Activated T-cell treated with anti-CD3 and anti-CD28 coated beads, Interleukin-2, amount 50 U/mL, for 24 hours (primary cell): ENCODE measurements around the gene ECSCR.

Source experiments
- DNase-seq: peaks from one replicate; pipeline ENCODE4 v3.0.0-alpha.2; 2020
- H3K27ac Mint-ChIP-seq: 2 replicates; pipeline ENCODE4 v1.8.0; 2020; ENCODE audit warnings: mild to moderate bottlenecking, mixed read lengths
- H3K27me3 Mint-ChIP-seq: 2 replicates; pipeline ENCODE4 v1.8.0; 2020; ENCODE audit warnings: mixed read lengths
- H3K36me3 Mint-ChIP-seq: 2 replicates; pipeline ENCODE4 v1.8.0; 2020; ENCODE audit warnings: low read depth, mixed read lengths
- H3K4me1 Mint-ChIP-seq: 2 replicates; pipeline ENCODE4 v1.8.0; 2020; ENCODE audit warnings: low read depth, mixed read lengths
- H3K4me3 Mint-ChIP-seq: 2 replicates; pipeline ENCODE4 v1.8.0; 2020; ENCODE audit warnings: mild to moderate bottlenecking, moderate library complexity, mixed read lengths
- H3K9me3 Mint-ChIP-seq: 2 replicates; pipeline ENCODE4 v1.8.0; 2020; ENCODE audit warnings: mixed read lengths

ECSCR gene

DNA sequence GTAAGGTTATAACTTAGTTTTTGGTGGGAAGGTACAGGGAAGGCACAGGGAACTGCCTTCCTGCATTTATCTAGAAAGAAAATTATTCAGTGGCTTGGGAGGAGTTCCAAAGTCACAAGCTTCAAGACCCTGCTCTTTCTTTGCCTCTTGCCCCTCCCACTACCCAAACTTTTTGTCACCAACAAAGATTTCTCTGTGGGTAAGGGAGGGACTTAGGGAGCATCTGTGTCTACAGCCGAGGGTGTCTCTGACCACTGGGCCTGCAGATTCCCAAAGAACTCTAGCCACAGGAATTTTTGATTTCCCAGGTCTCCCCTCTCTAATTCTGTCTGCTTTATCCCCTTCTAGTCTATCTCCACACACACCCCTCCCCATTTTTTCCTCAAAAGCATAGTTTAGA is 2.1 kb downstream of the ECSCR start:
- Mint-ChIP-seq H3K4me1 (peaks cover 57% of the 10 kb centered on the region), H3K27me3 (no peaks in the 10 kb centered on the region), H3K4me3 (peak overlapping the region; percentile 38), H3K9me3 (no peaks in the 10 kb centered on the region), H3K27ac (peak overlapping the region; percentile 91), H3K36me3 (no peaks in the 10 kb centered on the region)
- DNase-seq, result no peak

DNA sequence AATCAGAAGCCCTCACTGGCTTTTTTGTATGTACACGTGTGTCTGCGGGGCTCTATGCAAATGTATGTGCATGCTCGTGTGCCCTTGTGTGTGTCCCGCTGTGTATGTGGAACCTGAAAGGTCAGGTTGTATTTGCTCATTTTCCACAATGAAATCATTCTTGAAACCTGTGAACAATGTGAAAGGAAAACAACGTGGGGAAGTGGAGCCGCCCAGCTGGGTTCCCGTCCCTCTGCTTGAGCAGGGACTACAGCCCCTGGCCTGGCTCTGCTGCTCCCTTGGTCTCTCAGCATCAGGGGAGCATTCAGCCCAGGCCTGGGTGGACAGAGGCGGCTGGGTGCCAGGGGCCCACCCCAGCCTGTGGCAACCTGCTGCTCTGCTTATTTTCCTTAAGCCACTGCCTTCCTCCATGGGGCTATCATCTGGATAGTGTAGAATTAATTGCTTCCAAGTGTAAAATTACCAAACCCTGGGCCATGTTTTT is 3.0 kb downstream of the ECSCR start:
- Mint-ChIP-seq H3K4me3 (peak overlapping the region; percentile 38), H3K27me3 (no peaks in the 10 kb centered on the region)
- no peak for DNase-seq

DNA sequence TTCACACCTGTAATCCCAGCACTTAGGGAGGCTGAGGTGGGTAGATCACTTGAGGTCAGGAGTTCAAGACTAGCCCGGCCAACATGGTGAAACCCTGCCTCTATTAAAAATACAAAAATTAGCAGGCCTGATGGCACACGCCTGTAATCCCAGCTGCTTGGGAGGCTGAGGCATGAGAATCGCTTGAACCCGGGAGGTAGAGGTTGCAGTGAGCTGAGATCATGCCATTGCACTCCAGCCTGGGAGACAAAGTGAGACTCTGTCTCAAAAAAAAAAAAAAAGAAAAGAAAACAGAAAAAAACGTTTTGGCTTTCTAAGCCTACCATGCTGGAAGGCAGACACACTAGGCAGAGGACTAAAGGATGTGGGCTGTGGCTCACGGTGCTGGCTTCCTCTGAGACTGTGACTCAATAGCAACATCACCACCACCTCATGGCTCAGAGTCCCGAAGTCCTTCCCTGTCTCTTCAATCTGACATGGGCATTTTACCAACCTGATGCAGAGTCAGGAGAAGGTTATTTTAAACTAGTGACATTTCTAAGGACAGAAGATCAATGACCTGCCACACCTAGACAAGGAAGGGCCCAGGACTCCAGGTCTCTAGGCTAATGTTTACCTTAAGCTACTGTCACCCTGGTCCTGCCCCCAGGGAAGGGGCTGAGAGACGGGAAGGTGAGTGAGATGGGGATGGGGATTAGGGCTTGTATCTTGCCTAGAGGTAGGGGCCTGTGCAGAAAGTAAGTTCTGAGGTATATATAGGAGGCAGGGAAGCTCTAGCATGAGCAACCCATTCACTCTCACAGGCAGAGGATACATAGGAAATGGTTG is 3.7 kb downstream of the ECSCR start:
- Mint-ChIP-seq H3K4me3 (peak overlapping the region; percentile 38), H3K27ac (peak overlapping the region; percentile 91), H3K4me1 (peaks cover 73% of the 10 kb centered on the region)

More for the DNA sequence above, 3.0 kb downstream of the ECSCR start:
- Mint-ChIP-seq H3K4me1 (peaks cover 66% of the 10 kb centered on the region), H3K9me3 (no peaks in the 10 kb centered on the region), H3K36me3 (no peaks in the 10 kb centered on the region), H3K27ac (peak overlapping the region; percentile 91)

DNA sequence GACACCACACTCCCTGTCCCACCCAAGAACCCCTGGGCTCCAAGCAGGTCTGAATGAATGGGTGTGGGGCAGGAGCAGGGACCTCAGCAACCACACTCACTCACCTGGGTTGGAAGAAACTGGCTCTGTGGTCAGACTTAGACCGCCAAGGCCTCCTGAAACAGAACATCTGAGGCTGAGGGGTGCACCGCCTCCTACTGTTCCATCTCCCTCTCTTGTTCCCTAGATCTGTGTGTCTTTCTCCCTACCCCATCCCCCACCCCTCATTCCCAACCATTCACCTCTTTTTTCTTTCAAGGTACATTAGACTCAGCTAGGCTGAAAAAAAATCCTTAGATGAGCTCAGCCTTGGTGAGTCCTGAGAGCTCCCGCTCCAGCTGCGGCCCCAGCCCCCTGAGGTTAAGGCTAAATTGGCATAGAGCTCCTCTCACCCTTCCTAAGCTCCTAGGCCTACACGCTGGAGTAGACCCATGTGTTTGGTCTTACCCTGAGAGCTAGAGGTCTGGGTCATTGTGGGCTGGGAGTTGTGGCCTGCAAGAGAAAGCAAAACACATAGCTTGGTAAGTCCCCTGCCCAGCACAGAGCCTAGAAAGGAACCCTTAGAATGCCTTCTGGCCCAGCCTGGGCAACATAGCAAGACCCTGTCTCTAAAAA is 4.8 kb downstream of the ECSCR start:
- Mint-ChIP-seq H3K9me3 (no peaks in the 10 kb centered on the region), H3K27ac (peak overlapping the region; percentile 73), H3K4me3 (no peak overlapping the region), H3K27me3 (no peaks in the 10 kb centered on the region), H3K36me3 (no peaks in the 10 kb centered on the region), H3K4me1 (peaks cover 76% of the 10 kb centered on the region)
- DNase-seq, result no peak

More for the DNA sequence above, 3.7 kb downstream of the ECSCR start:
- DNase-seq, result peak; percentile 74
- Mint-ChIP-seq H3K27me3 (no peaks in the 10 kb centered on the region), H3K36me3 (no peaks in the 10 kb centered on the region), H3K9me3 (no peaks in the 10 kb centered on the region)

DNA sequence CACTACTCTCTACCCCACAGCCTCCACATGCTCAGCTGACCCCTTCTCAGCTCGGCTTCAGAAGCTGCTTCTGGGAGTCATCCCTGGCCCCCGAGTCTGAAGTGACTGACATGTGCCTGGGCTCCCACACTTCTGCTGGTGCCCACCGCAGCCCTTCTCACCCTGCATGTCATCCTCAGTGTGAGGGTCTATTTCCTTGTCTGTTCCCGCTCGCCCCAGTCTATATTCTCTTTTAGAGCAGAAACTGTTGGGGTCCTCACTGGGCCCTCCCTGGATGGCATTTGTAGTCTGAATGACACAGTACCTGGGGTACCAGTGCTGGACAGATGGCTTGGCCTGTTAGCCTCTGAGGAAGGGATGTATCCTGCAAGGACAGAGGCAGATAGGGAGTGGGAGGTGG is 5.3 kb downstream of the ECSCR start:
- no peaks in the 10 kb centered on the region for H3K36me3 Mint-ChIP-seq
- H3K27ac Mint-ChIP-seq, result peak overlapping the region; percentile 73
- H3K4me3 Mint-ChIP-seq, result no peak overlapping the region
- H3K9me3 Mint-ChIP-seq, result no peaks in the 10 kb centered on the region
- H3K27me3 Mint-ChIP-seq, result no peaks in the 10 kb centered on the region
- H3K4me1 Mint-ChIP-seq, result peaks cover 76% of the 10 kb centered on the region
- DNase-seq, result no peak

DNA sequence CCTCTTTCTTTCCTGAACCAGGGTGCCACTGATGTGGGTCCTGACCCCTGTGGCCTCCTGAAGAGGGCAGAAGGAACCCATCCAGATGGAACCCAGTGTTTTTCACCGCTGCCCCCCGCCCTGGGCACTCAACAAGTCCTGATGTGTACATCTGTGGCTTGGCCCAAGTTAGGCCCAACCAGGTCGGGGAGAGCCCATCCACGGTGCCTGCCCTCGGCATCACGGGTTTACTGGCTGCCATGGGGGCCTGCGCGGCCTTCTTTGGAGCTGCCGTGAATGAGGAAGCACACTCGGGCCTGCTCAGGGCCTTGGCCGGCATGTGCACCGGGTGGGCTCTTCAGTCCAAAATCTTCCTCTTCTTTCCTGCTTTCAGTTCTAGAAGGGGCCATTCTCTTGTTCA is 5.8 kb downstream of the ECSCR start:
- peaks cover 75% of the 10 kb centered on the region for H3K4me1 Mint-ChIP-seq
- H3K9me3 Mint-ChIP-seq, result no peaks in the 10 kb centered on the region
- H3K27ac Mint-ChIP-seq, result peak overlapping the region; percentile 73
- no peaks in the 10 kb centered on the region for H3K36me3 Mint-ChIP-seq
- DNase-seq, result no peak
- no peak overlapping the region for H3K4me3 Mint-ChIP-seq
- H3K27me3 Mint-ChIP-seq, result no peaks in the 10 kb centered on the region

DNA sequence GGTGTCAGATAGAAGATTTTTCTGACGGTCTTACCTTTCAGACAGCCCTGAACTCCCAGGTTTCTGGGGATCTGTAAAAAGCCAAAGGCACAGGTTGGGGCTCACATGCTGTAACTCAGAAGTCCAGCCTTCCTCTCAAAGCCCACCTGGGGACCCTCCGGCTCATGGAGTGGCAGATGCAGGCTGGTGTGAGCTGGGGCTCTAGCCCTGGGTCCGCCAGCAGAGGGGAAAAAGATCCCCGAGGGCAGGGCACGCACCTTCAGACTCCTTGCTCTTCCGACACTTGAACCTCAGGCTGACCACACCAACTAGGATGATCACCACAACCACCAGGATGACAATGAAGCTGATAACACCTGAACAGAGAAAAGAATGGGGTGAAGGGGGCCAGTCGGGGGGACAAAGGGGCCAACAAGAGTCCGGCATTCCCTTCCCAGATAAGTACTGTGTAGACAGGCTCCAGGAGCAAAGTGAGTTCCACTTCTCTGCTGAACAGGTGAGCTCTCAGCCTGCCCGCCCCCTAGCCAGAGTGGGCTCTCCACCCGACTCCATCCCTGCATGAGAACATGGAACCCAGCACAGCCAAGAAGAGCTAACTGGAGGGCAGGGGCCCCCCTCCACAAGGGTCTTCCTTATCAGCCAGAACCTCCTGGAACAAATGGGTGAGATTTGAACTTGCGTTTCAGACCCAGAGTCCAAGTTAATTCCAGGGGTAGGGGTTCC is 7.8 kb downstream of the ECSCR start:
- no peaks in the 10 kb centered on the region for H3K36me3 Mint-ChIP-seq
- DNase-seq, result peak; percentile 32
- no peaks in the 10 kb centered on the region for H3K9me3 Mint-ChIP-seq
- no peak overlapping the region for H3K4me3 Mint-ChIP-seq
- peak overlapping the region; percentile 61 for H3K27ac Mint-ChIP-seq
- peaks cover 54% of the 10 kb centered on the region for H3K4me1 Mint-ChIP-seq
- no peaks in the 10 kb centered on the region for H3K27me3 Mint-ChIP-seq

DNA sequence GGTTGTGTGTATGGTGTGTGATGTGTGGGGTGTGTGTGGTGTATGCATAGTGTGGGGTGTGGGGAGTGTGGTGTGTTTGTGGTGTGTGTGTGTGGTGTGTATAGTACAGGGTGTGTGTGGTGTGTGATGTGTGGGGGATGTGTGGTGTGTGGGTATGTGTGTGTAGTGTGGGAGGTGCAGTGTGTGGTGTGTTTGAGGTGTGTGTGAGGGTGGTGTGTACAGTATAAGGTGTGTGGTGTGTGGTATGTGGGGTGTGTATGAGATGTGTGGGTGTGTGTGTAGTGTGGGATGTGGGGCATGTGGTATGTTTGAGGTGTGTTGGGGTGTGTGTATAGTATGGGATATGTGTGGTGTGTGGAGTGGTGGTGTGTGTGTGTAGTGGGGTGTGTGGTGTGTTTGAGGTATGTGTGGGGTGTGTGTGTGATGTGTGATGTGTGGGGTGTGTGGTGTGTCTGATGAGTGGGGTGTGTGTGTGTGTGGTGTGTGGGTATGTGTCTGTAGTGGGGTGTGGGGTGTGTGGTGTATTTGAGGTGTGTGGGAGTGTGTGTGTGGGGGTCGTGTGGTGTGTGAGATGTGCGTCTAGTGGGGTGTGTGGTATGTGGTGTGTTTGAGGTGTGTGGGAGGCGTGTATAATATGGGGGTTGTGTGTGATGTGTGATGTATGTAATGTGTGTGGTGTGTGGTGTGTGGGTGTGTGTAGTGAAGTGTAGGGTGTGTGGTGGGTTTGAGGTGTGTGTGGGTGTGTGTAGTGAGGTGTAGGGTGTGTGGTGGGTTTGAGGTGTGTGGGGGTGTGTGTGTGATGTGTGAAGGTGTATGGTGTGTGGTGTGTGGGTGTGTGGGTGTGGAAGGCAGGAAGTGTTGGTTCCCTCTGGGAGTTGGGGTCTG is 8.6 kb downstream of the ECSCR start:
- peak; percentile 42 for DNase-seq
- no peak overlapping the region for H3K4me3 Mint-ChIP-seq
- no peaks in the 10 kb centered on the region for H3K9me3 Mint-ChIP-seq
- no peaks in the 10 kb centered on the region for H3K36me3 Mint-ChIP-seq
- H3K4me1 Mint-ChIP-seq, result peaks cover 50% of the 10 kb centered on the region
- peak overlapping the region; percentile 61 for H3K27ac Mint-ChIP-seq
- H3K27me3 Mint-ChIP-seq, result no peaks in the 10 kb centered on the region

DNA sequence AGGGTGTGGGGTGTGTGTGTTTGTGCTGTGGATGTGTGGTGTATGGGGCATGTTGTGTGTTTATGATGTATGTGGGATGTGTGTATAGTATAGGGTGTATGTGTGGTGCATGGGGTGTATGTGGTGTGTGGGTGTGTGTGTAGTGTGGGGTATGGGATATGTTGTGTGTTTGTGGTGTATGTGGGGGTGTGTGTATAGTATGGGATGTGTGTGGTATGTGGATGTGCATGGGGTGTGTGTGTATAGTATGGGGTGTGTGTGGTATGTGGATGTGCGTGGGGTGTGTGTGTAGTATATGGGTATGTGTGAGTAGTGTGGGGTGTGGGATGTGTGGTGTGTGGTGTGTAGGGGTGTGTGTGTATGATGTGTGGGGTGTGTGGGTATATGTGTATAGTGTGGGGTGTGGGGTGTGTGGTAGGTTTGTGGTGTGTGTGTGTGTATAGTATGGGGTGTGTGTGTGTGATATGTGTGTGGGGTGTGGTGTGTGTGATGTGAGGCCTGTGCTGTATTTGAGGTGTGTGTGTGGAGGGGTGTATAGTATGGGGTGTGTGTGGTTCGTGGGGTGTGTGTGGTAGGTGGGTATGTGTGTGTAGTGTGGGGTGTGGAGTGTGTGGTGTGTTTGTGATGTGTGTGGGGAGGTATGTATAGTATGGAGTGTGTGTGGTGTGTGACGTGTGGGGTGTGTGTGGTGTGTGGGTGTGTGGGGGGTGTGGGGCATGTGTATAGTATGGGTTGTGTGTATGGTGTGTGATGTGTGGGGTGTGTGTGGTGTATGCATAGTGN is 10.5 kb downstream of the ECSCR start:
- peak; percentile 32 for DNase-seq
- peaks cover 5% of the 10 kb centered on the region for H3K9me3 Mint-ChIP-seq
- H3K27me3 Mint-ChIP-seq, result no peaks in the 10 kb centered on the region
- H3K4me3 Mint-ChIP-seq, result no peak overlapping the region
- peaks cover 7% of the 10 kb centered on the region for H3K36me3 Mint-ChIP-seq
- H3K27ac Mint-ChIP-seq, result no peak overlapping the region
- H3K4me1 Mint-ChIP-seq, result peaks cover 54% of the 10 kb centered on the region

DNA sequence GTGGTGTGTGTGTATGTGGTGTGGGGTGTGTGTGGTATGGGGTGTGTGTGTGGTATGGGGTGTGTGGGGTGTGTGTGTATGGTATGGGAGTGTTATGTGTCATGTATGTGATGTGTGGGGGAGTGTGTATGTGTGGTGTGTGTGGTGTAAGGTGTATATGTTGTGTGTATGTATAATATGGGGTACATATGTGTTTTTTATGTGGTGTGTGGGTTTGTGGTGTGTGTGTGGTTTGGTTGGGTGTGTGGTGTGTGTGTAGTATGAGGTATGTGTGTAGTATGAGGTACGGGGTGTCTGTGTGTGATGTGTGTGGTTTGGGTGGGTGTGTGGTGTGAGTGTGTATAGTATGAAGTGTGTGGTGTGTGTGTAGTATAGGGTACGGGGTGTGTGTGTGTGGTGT is 11.4 kb downstream of the ECSCR start:
- Mint-ChIP-seq H3K27me3 (no peaks in the 10 kb centered on the region), H3K4me3 (no peak overlapping the region), H3K9me3 (peaks cover 8% of the 10 kb centered on the region), H3K4me1 (peaks cover 54% of the 10 kb centered on the region), H3K36me3 (peaks cover 7% of the 10 kb centered on the region), H3K27ac (no peak overlapping the region)
- DNase-seq, result peak; percentile 30

DNA sequence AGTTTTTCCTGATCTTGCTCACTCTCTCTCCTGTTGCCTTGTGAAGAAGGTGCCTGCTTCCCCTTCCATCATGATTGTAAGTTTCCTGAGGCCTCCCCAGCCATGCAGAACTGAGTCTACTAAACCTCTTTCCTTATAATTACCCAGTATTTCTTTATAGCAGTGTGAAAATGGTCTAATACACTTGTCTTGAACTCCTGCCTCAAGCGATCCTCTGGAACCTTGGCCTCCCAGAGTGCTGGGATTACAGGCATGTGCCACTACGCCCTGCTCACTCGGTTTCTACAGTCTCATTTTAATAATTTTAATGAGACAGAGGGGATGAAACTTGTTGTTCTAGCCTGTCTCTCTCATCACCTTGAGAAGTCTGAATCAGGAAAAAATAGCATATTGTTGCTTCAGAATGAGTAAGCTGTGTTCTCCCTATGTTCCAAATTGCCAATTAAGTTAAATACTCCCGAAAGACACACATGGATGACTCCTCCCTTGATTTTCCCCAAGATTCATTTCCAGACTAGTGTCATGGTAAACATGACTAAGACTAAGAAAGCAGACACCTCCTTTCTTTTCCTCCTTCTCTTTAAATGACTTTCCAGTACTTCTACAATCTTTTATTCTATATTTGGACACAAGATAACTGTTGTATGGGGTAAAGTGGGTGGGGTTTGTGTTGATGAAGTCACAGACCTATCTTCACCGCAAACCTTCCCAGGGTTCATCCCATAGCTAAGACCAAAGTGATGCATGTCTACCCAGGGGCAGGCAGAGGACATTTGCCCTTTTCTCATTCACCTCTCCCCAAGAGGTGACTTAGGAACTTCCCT is 15.4 kb downstream of the ECSCR start:
- Mint-ChIP-seq H3K36me3 (peaks cover 7% of the 10 kb centered on the region), H3K27ac (peak overlapping the region; percentile 97), H3K9me3 (peaks cover 8% of the 10 kb centered on the region), H3K27me3 (no peaks in the 10 kb centered on the region), H3K4me3 (peak overlapping the region; percentile 49), H3K4me1 (peaks cover 70% of the 10 kb centered on the region)
- DNase-seq, result peak; percentile 60

DNA sequence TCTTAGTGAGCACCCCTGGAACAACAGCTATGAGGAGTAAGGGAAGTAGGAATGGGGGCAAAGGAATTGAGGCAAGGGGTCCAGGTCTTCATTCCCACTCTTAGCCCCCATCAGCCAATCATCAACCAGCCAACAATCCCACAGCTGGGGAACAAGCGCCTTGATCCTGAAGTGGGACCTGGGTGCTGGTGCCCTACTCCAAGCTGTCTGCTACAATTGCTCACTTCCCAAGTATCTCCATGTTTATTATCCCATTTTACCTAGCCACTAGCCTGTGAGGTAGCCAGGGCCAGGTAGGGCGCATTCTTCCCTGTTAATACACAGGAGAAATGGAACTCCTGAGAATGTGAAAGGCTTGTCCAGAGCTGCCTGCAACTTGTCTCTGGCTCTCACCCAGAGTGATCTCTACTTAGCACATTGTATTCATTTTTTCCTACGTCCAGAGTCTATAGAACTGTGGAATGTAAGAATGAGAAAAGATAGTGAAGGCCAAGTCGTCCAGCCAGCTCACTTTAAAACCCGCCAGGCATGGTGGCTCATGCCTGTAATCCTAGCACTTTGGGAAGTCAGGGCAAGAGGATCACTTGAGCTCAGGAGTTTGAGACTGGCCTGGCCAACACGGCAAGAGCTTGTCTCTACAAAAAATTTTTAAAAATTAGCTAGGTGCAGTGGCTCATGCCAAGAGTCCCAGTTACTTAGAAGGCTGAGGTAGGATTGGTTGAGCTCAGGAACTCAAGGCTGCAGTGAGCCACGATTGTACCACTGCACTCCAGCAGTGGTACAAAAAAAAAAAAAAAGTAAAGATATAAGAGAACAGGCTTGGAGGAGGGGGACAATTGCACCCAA is 17.0 kb downstream of the ECSCR start:
- H3K27ac Mint-ChIP-seq, result peak overlapping the region; percentile 97
- H3K36me3 Mint-ChIP-seq, result peaks cover 7% of the 10 kb centered on the region
- no peaks in the 10 kb centered on the region for H3K27me3 Mint-ChIP-seq
- H3K9me3 Mint-ChIP-seq, result peaks cover 8% of the 10 kb centered on the region
- peaks cover 81% of the 10 kb centered on the region for H3K4me1 Mint-ChIP-seq
- no peak overlapping the region for H3K4me3 Mint-ChIP-seq
- DNase-seq, result peak; percentile 26
